Adrenal gland (tissue), 5 donors: ENCODE results near the gene SPATA6.

Experiments used
- CTCF ChIP-seq, 6 experiments: fragments of 450-650 bp in 4 of 6; fragments of 200-600 bp in 2 of 6; sonication (generic) in 1 of 6; IDR thresholded peaks; 1 replicate in 5 of 6; 2 replicates in 1 of 6; pipeline versions ENCODE4 v1.5.1 to v1.8.0; 2016 to 2021; ENCODE audit warnings: antibody characterized with exemption in 6 of 6, mild to moderate bottlenecking in 2 of 6, moderate library complexity in 1 of 6
- POLR2A ChIP-seq, 2 donors: fragments of 450-650 bp; IDR thresholded peaks; one replicate each; pipeline ENCODE4 v1.6.1; 2017; ENCODE audit warnings: antibody characterized with exemption in 2 of 2, mild to moderate bottlenecking in 2 of 2, moderate library complexity in 1 of 2
- donor health status: DM: no; HTN: no; CAD: no.

DNA sequence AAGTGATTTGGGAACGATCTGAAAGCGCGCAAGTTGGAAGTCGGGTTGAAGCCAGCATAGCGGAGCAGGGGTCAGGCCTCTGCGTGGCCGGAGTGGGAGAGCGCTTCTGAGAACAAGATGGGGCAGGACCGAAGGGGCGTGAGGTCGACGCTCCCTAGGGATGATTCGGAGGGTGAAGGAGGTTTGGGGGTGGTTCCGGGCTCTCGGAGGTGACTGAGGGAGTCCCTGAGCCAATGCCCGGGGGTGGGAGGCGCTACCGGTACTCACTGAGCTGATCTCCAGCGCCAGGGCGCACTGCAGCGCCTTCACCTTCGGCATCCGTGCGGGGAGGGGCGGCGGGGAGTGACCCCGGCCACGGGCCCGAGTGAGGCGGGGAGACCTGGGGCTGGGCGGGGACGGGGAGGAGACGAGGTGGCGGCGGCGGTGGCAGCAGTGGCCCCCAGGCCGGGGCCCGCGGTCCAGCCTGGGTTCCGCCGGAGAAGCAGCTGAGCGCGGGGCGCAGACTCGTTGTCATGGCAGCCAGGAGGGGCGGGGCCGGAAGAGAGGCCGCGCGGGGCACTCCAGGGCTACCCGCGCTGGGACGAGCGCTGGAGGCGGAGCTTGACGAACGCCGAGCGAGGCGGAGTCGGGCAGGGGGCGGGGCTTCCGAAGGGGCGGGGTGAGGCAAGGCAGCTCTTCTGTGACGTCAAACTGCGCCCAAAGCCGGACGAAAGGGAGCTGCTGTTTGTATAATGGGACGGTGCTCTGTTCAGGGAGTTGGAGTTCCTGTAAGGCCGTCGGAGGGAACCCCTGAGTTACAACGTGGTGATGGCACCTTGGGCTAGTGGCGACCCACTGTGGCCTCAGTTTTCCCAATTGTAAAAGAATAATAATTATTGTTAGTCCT is at the start of gene SPATA6:
- TF ChIP-seq CTCF (IDR thresholded peaks at IDR 0.05) (peak in 2 of 6 experiments; percentile 4 to 20), POLR2A (IDR thresholded peaks at IDR 0.05) (peak; percentile 52 to 90)
